Skeletal muscle satellite cell (primary cell): ENCODE results near the gene FEZ2.
"Not testable (repeated sequence)": the region's sequence is repeated elsewhere in the genome, so short reads cannot be mapped to it uniquely, and the experiment has no call there.

Experiments
- H3K27me3 ChIP-seq: 2 replicates; pipeline ENCODE4 v1.7.0; 2013; ENCODE audit warnings: low read length; ENCODE audit not compliant: control insufficient read depth, insufficient read depth
- H3K36me3 ChIP-seq: 2 replicates; pipeline ENCODE4 v1.7.0; 2013; ENCODE audit warnings: mild to moderate bottlenecking, control low read depth, low read length; ENCODE audit not compliant: insufficient read depth
- H3K4me1 ChIP-seq: 2 replicates; pipeline ENCODE4 v1.7.0; 2013; ENCODE audit warnings: low read length; ENCODE audit not compliant: control insufficient read depth, insufficient read depth
- H3K4me2 ChIP-seq: 2 replicates; pipeline ENCODE4 v1.7.0; 2013; ENCODE audit warnings: mild to moderate bottlenecking, low read length
- H3K4me3 ChIP-seq: 2 replicates; pipeline ENCODE4 v1.7.0; 2013; ENCODE audit warnings: low read length
- H3K9ac ChIP-seq: 2 replicates; pipeline ENCODE4 v1.7.0; 2013; ENCODE audit warnings: mild to moderate bottlenecking, low read depth, low read length, moderate library complexity
- H3K9me3 ChIP-seq: replicated peaks from 2 replicates; pipeline ENCODE4 v1.7.0; 2013; ENCODE audit warnings: mild to moderate bottlenecking, control low read depth, low read length

The FEZ2 gene

GRCh38 chr2:36611316-36611990, 13.5 kb upstream of the FEZ2 start:
- Histone ChIP-seq H3K4me2 (no peak overlapping the region), H3K4me1 (peaks cover 10% of the 10 kb centered on the region), H3K36me3 (no peaks in the 10 kb centered on the region), H3K27me3 (no peaks in the 10 kb centered on the region), H3K9ac (no peak overlapping the region), H3K9me3 (no peaks in the 10 kb centered on the region), H3K4me3 (no peak overlapping the region)

- H3K4me1 ChIP-seq: peaks cover under 1% of the 10 kb centered on the region
- no peak overlapping the region for H3K9ac ChIP-seq
- no peaks in the 10 kb centered on the region for H3K27me3 ChIP-seq
- H3K4me2 ChIP-seq: no peak overlapping the region
- H3K4me3 ChIP-seq: no peak overlapping the region
- no peaks in the 10 kb centered on the region for H3K9me3 ChIP-seq
- H3K36me3 ChIP-seq: no peaks in the 10 kb centered on the region
These were observed 11.5 kb upstream of the FEZ2 start for GRCh38 chr2:36609507-36609906.

- Histone ChIP-seq H3K4me2 (no peak overlapping the region), H3K36me3 (no peaks in the 10 kb centered on the region), H3K9ac (no peak overlapping the region), H3K27me3 (no peaks in the 10 kb centered on the region), H3K9me3 (no peaks in the 10 kb centered on the region), H3K4me3 (no peak overlapping the region), H3K4me1 (no peaks in the 10 kb centered on the region)
These were observed 10.0 kb upstream of the FEZ2 start for GRCh38 chr2:36607947-36608346.

GRCh38 chr2:36606925-36607324, 9.0 kb upstream of the FEZ2 start:
- no peaks in the 10 kb centered on the region for H3K36me3 ChIP-seq
- no peak overlapping the region for H3K4me2 ChIP-seq
- no peaks in the 10 kb centered on the region for H3K27me3 ChIP-seq
- no peaks in the 10 kb centered on the region for H3K4me1 ChIP-seq
- no peaks in the 10 kb centered on the region for H3K9me3 ChIP-seq
- no peak overlapping the region for H3K4me3 ChIP-seq
- H3K9ac ChIP-seq: no peak overlapping the region

GRCh38 chr2:36605273-36605672, 7.3 kb upstream of the FEZ2 start:
- H3K4me3 ChIP-seq: no peak overlapping the region
- no peaks in the 10 kb centered on the region for H3K36me3 ChIP-seq
- no peaks in the 10 kb centered on the region for H3K4me1 ChIP-seq
- H3K27me3 ChIP-seq: no peaks in the 10 kb centered on the region
- no peak overlapping the region for H3K9ac ChIP-seq
- H3K4me2 ChIP-seq: no peak overlapping the region
- H3K9me3 ChIP-seq: no peaks in the 10 kb centered on the region

GRCh38 chr2:36603629-36604028, 5.7 kb upstream of the FEZ2 start:
- H3K4me2 ChIP-seq, H3K36me3 ChIP-seq, H3K27me3 ChIP-seq, H3K9ac ChIP-seq, H3K9me3 ChIP-seq, H3K4me3 ChIP-seq, H3K4me1 ChIP-seq: not testable (repeated sequence)

- Histone ChIP-seq H3K9ac (peak overlapping the region; percentile 94), H3K4me2 (peak overlapping the region; percentile 99), H3K36me3 (peaks cover 10% of the 10 kb centered on the region), H3K27me3 (no peaks in the 10 kb centered on the region), H3K9me3 (no peaks in the 10 kb centered on the region), H3K4me3 (peak overlapping the region; percentile 99), H3K4me1 (peaks cover 32% of the 10 kb centered on the region)
These were observed 901 bp downstream of the FEZ2 start for GRCh38 chr2:36597003-36597531.

GRCh38 chr2:36596397-36596796, 1.6 kb downstream of the FEZ2 start:
- no peaks in the 10 kb centered on the region for H3K27me3 ChIP-seq
- H3K9ac ChIP-seq: no peak overlapping the region
- peaks cover 10% of the 10 kb centered on the region for H3K36me3 ChIP-seq
- H3K4me3 ChIP-seq: peak overlapping the region; percentile 99
- H3K9me3 ChIP-seq: no peaks in the 10 kb centered on the region
- H3K4me1 ChIP-seq: peaks cover 38% of the 10 kb centered on the region
- H3K4me2 ChIP-seq: peak overlapping the region; percentile 99

- H3K36me3 ChIP-seq: peaks cover 20% of the 10 kb centered on the region
- H3K4me3 ChIP-seq: no peak overlapping the region
- peaks cover 45% of the 10 kb centered on the region for H3K4me1 ChIP-seq
- H3K4me2 ChIP-seq: peak overlapping the region; percentile 99
- H3K27me3 ChIP-seq: no peaks in the 10 kb centered on the region
- H3K9ac ChIP-seq: no peak overlapping the region
- H3K9me3 ChIP-seq: no peaks in the 10 kb centered on the region
These were observed 3.1 kb downstream of the FEZ2 start for GRCh38 chr2:36594849-36595248.

GRCh38 chr2:36589230-36589630, 8.7 kb downstream of the FEZ2 start:
- peaks cover 47% of the 10 kb centered on the region for H3K36me3 ChIP-seq
- H3K4me2 ChIP-seq: no peak overlapping the region
- H3K27me3 ChIP-seq: no peaks in the 10 kb centered on the region

GRCh38 chr2:36587556-36587955, 10.4 kb downstream of the FEZ2 start:
- H3K36me3 ChIP-seq: peaks cover 64% of the 10 kb centered on the region
- peak overlapping the region; percentile 16 for H3K9ac ChIP-seq
- no peaks in the 10 kb centered on the region for H3K27me3 ChIP-seq
- H3K4me3 ChIP-seq: no peak overlapping the region
- no peak overlapping the region for H3K4me2 ChIP-seq
- H3K4me1 ChIP-seq: peaks cover 35% of the 10 kb centered on the region
- H3K9me3 ChIP-seq: no peaks in the 10 kb centered on the region

More at GRCh38 chr2:36589230-36589630, 8.7 kb downstream of the FEZ2 start:
- Histone ChIP-seq H3K4me1 (peaks cover 29% of the 10 kb centered on the region), H3K4me3 (no peak overlapping the region), H3K9me3 (no peaks in the 10 kb centered on the region), H3K9ac (no peak overlapping the region)

GRCh38 chr2:36587101-36587500, 10.9 kb downstream of the FEZ2 start:
- Histone ChIP-seq H3K4me1 (peaks cover 34% of the 10 kb centered on the region), H3K9ac (peak overlapping the region; percentile 16), H3K4me2 (no peak overlapping the region), H3K36me3 (peaks cover 67% of the 10 kb centered on the region), H3K9me3 (no peaks in the 10 kb centered on the region), H3K4me3 (no peak overlapping the region), H3K27me3 (no peaks in the 10 kb centered on the region)
